Measurements from ENCODE around the gene VAPB.
"Not testable (repeated sequence)": the region's sequence is repeated elsewhere in the genome, so short reads cannot be mapped to it uniquely, and the experiment has no call there.

VAPB gene

GRCh38 chr20:58406422-58407001 lies 17.5 kb downstream of the VAPB start:
- no peak for TF ChIP-seq CSDC2 (CRISPR knock-in tag; IDR thresholded peaks at IDR 0.05)
- TF ChIP-seq PPARA (CRISPR knock-in tag; IDR thresholded peaks at IDR 0.05; ENCODE audit: borderline replicate concordance), result no peak
- no peak for TF ChIP-seq GLIS3 (CRISPR knock-in tag; IDR thresholded peaks at IDR 0.05)
- no peak for TF ChIP-seq ZNF70 (CRISPR knock-in tag; IDR thresholded peaks at IDR 0.05)
- no peak for TF ChIP-seq CREB5 (CRISPR knock-in tag; IDR thresholded peaks at IDR 0.05; ENCODE audit: low read depth)
- no peak for TF ChIP-seq ESRRG (CRISPR knock-in tag; IDR thresholded peaks at IDR 0.05)
- no peak for TF ChIP-seq TOX (CRISPR knock-in tag; IDR thresholded peaks at IDR 0.05; ENCODE audit: borderline replicate concordance)
- no peak for TF ChIP-seq ZFP30 (CRISPR knock-in tag; IDR thresholded peaks at IDR 0.05)
- no peak for TF ChIP-seq ARNTL (CRISPR knock-in tag; IDR thresholded peaks at IDR 0.05; ENCODE audit: borderline replicate concordance, low read depth)
- TF ChIP-seq, protein P1, sequence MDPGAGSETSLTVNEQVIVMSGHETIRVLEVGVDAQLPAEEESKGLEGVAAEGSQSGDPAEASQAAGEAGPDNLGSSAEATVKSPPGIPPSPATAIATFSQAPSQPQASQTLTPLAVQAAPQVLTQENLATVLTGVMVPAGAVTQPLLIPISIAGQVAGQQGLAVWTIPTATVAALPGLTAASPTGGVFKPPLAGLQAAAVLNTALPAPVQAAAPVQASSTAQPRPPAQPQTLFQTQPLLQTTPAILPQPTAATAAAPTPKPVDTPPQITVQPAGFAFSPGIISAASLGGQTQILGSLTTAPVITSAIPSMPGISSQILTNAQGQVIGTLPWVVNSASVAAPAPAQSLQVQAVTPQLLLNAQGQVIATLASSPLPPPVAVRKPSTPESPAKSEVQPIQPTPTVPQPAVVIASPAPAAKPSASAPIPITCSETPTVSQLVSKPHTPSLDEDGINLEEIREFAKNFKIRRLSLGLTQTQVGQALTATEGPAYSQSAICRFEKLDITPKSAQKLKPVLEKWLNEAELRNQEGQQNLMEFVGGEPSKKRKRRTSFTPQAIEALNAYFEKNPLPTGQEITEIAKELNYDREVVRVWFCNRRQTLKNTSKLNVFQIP (CRISPR knock-in tag; IDR thresholded peaks at IDR 0.05; ENCODE audit: borderline replicate concordance, low read depth), result no peak
- TF ChIP-seq ZNF565 (CRISPR knock-in tag; conservative IDR thresholded peaks at IDR 0.05; ENCODE audit: low read depth), result no peak
- no peak; the same call in 2 of the 3 replicates for ATAC-seq

GRCh38 chr20:58407201-58407873 lies 18.3 kb downstream of the VAPB start:
- TF ChIP-seq CREB5 (CRISPR knock-in tag; IDR thresholded peaks at IDR 0.05; ENCODE audit: low read depth) (no peak), ISL1 (CRISPR knock-in tag; IDR thresholded peaks at IDR 0.05) (0 out of 2 replicates have a peak, but pooled peaks have one; percentile 9), TOX (CRISPR knock-in tag; IDR thresholded peaks at IDR 0.05; ENCODE audit: borderline replicate concordance) (no peak), ARNTL (CRISPR knock-in tag; IDR thresholded peaks at IDR 0.05; ENCODE audit: borderline replicate concordance, low read depth) (no peak)
- ATAC-seq, result peak; percentile 36

DNA sequence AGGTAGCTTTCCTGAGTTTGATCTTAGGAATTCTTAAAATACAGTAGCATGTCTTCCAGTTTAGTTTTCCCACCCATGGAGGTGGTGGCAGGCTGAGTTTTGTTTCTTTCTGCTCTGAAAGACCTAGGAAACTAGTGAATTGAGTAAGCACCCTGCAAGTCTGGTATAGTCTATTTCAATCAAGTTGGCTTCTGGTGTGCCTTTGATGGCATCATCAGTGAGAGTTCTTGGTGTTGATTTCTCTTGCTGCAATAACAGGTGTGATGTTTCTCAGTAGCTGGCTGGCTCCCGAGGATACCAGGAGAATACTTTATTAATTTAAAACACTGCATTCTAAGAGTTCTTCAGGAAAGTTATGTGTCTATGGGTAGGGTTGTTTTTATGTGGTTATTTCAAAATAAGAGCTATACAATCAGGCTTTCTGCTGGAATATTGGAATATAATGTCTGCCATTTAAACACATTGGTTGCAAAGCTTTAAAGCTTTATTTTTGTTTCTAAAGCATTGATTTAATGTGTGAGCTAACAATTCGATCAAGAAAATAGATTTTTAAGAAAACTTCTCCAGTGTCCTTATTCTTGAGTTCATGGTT lies 19.0 kb downstream of the VAPB start:
- no peak for TF ChIP-seq OSR1 (CRISPR knock-in tag; IDR thresholded peaks at IDR 0.05)
- TF ChIP-seq ZFP3 (CRISPR knock-in tag; IDR thresholded peaks at IDR 0.05), result no peak
- no peak for TF ChIP-seq SNAI2 (CRISPR knock-in tag; IDR thresholded peaks at IDR 0.05)

GRCh38 chr20:58408603-58409246 lies 19.7 kb downstream of the VAPB start:
- peak; percentile 56 for ATAC-seq
- TF ChIP-seq SNAI2 (CRISPR knock-in tag; IDR thresholded peaks at IDR 0.05) (no peak), TOX (CRISPR knock-in tag; IDR thresholded peaks at IDR 0.05; ENCODE audit: borderline replicate concordance) (no peak), ZFP3 (CRISPR knock-in tag; IDR thresholded peaks at IDR 0.05) (no peak), OSR1 (CRISPR knock-in tag; IDR thresholded peaks at IDR 0.05) (no peak), TSHZ2 (CRISPR knock-in tag; IDR thresholded peaks at IDR 0.05) (no peak), ISL1 (CRISPR knock-in tag; IDR thresholded peaks at IDR 0.05) (no peak), PATZ1 (CRISPR knock-in tag; IDR thresholded peaks at IDR 0.05; ENCODE audit: borderline replicate concordance) (no peak), ZNF70 (CRISPR knock-in tag; IDR thresholded peaks at IDR 0.05) (no peak)

More for the DNA sequence above, 19.0 kb downstream of the VAPB start:
- ATAC-seq, result no peak

DNA sequence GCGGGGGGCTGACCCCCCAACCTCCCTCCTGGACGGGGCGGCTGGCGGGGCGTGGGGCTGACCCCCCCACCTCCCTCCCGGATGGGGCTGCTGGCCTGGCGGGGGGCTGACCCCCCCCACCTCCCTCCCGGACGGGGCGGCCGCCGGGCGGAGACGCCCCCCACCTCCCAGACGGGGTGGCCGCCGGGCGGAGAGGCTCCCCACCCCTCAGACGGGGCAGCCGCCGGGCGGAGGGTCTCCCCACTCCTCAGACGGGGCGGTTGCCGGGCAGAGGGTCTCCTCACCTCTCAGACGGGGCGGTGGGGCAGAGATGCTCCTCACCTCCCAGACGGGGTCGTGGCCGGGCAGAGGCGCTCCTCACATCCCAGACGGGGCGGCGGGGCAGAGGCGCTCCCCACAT lies 25.2 kb downstream of the VAPB start:
- not testable (repeated sequence) for ATAC-seq

- ATAC-seq, result not testable (repeated sequence)
These were observed 25.8 kb downstream of the VAPB start for GRCh38 chr20:58414786-58415185.
